H1 (cell line): ENCODE measurements around the gene OLR1. TPM values are rescaled to one million over a fixed set of nuclear protein-coding genes. Genes with fewer than 3 reads are reported as not detected.
A peak's percentile ranks its signal among the peaks of the same experiment; 100 is the strongest.

Experiments used
- CTCF ChIA-PET: fragments of 300-600 bp; sonication (Branson Sonifier 250); formaldehyde crosslinking; loops from one replicate; lab custom pipeline; 2021; ENCODE audit not compliant: partially characterized antibody; lab: Charles Lee
- POLR2A ChIA-PET: fragments of 300-600 bp; sonication (Branson Sonifier 250); formaldehyde crosslinking; loops from one replicate; lab custom pipeline; 2021; ENCODE audit warnings: inconsistent platforms; ENCODE audit not compliant: partially characterized antibody; lab: Charles Lee
- DNase-seq, 2 experiments: peaks; one replicate each; pipeline versions ENCODE4 v3.0.0 to v3.0.0-alpha.2; 2010 to 2022; ENCODE audit warnings: low spot score in 2 of 2, low read depth in 1 of 2, mixed read lengths in 1 of 2
- FAIRE-seq: peaks from 2 replicates; lab custom pipeline; 2011; peaks lifted over from hg19 to GRCh38; lab: Jason Lieb, UNC
- H2AFZ ChIP-seq: 2 replicates; pipeline ENCODE4 v1.8.1; 2012; ENCODE audit warnings: low read length, inconsistent platforms
- H2AK5ac ChIP-seq: 2 replicates; pipeline ENCODE4 v1.6.1; 2013; ENCODE audit warnings: low read depth, low read length
- H2BK120ac ChIP-seq: replicated peaks from 2 replicates; pipeline ENCODE3; 2013; ENCODE audit warnings: low read depth, low read length, inconsistent platforms
- H2BK12ac ChIP-seq: 2 replicates; pipeline ENCODE4 v1.6.1; 2013; ENCODE audit warnings: low read depth, low read length
- H2BK15ac ChIP-seq: 2 replicates; pipeline ENCODE4 v1.6.1; 2013; ENCODE audit warnings: low read length
- H2BK20ac ChIP-seq: 2 replicates; pipeline ENCODE4 v1.6.1; 2013; ENCODE audit warnings: low read length
- H2BK5ac ChIP-seq: 2 replicates; pipeline ENCODE4 v1.6.1; 2013; ENCODE audit warnings: low read depth, low read length
- H3K14ac ChIP-seq: 2 replicates; pipeline ENCODE4 v1.6.1; 2013; ENCODE audit warnings: inconsistent platforms; ENCODE audit not compliant: insufficient read length
- H3K18ac ChIP-seq: 2 replicates; pipeline ENCODE4 v1.6.1; 2013; ENCODE audit warnings: low read length; ENCODE audit errors: extremely low read depth
- H3K23ac ChIP-seq: 2 replicates; pipeline ENCODE4 v1.6.1; 2013; ENCODE audit warnings: inconsistent platforms; ENCODE audit not compliant: insufficient read length
- H3K23me2 ChIP-seq: 2 replicates; pipeline ENCODE4 v1.6.1; 2013; ENCODE audit warnings: low read depth, low read length
- H3K27ac ChIP-seq: 2 replicates; pipeline ENCODE4 v1.6.1; 2011; ENCODE audit warnings: low read depth, low read length, inconsistent platforms
- H3K27me3 ChIP-seq, 4 experiments: replicated peaks in 1 of 4; 1 replicate in 1 of 4; 2 replicates in 3 of 4; pipeline versions ENCODE4 v1.6.1 to v1.8.1; 2011 to 2013; ENCODE audit warnings: low read length in 3 of 4, mild to moderate bottlenecking in 3 of 4, inconsistent platforms in 2 of 4, mixed read lengths in 2 of 4, moderate library complexity in 1 of 4; ENCODE audit not compliant: control insufficient read depth in 3 of 4, insufficient read depth in 3 of 4; ENCODE audit errors: extremely low read depth in 1 of 4
- H3K36me3 ChIP-seq, 4 experiments: 2 replicates each; pipeline versions ENCODE4 v1.6.1 to v1.8.1; 2011 to 2013; ENCODE audit warnings: mild to moderate bottlenecking in 4 of 4, low read length in 3 of 4, moderate library complexity in 2 of 4, control low read depth in 1 of 4, inconsistent platforms in 1 of 4; ENCODE audit not compliant: insufficient read depth in 4 of 4, control insufficient read depth in 2 of 4
- H3K4ac ChIP-seq: replicated peaks from 2 replicates; pipeline ENCODE3; 2013; ENCODE audit warnings: low read length, low read depth, mixed read lengths, inconsistent platforms; ENCODE audit not compliant: insufficient read length
- H3K4me1 ChIP-seq, 4 experiments: replicated peaks in 1 of 4; 1 replicate in 1 of 4; 2 replicates in 3 of 4; pipeline versions ENCODE4 v1.6.1 to v1.8.1; 2011 to 2013; ENCODE audit warnings: low read length in 3 of 4, inconsistent platforms in 2 of 4, mixed read lengths in 1 of 4; ENCODE audit not compliant: insufficient read depth in 4 of 4, control insufficient read depth in 3 of 4
- H3K4me2 ChIP-seq, 2 experiments: 2 replicates each; pipeline versions ENCODE4 v1.6.1 to v1.8.1; 2011 to 2013; ENCODE audit warnings: low read depth in 2 of 2, low read length in 2 of 2, control low read depth in 1 of 2, inconsistent platforms in 1 of 2, mild to moderate bottlenecking in 1 of 2; ENCODE audit not compliant: insufficient read depth in 1 of 2
- H3K4me3 ChIP-seq, 4 experiments: fragments of 200-600, 300-600 bp in 1 of 4; sonication (generic), shearing (Covaris generic), sonication (Bioruptor Twin) in 1 of 4; 2 replicates each; pipeline versions ENCODE4 v1.5.1 to v1.8.1; 2011 to 2016; ENCODE audit warnings: low read length in 4 of 4, low read depth in 3 of 4, control low read depth in 2 of 4, inconsistent platforms in 2 of 4, mild to moderate bottlenecking in 2 of 4, mixed read lengths in 1 of 4, moderate library complexity in 1 of 4; ENCODE audit not compliant: insufficient read depth in 2 of 4; ENCODE audit errors: extremely low read depth in 1 of 4
- H3K56ac ChIP-seq: replicated peaks from 2 replicates; pipeline ENCODE3; 2013; ENCODE audit warnings: low read depth, mild to moderate bottlenecking, mixed read lengths, low read length, inconsistent platforms; ENCODE audit not compliant: insufficient read length
- H3K79me1 ChIP-seq: 2 replicates; pipeline ENCODE4 v1.6.1; 2013; ENCODE audit warnings: low read depth, low read length, control low read depth
- H3K79me2 ChIP-seq, 2 experiments: 2 replicates each; pipeline versions ENCODE4 v1.6.1 to v1.8.1; 2012 to 2013; ENCODE audit warnings: low read length in 2 of 2, mild to moderate bottlenecking in 2 of 2, inconsistent platforms in 1 of 2; ENCODE audit not compliant: insufficient read depth in 2 of 2, control insufficient read depth in 1 of 2
- H3K9ac ChIP-seq, 4 experiments: replicated peaks in 1 of 4; 1 replicate in 1 of 4; 2 replicates in 3 of 4; pipeline versions ENCODE4 v1.6.1 to v1.8.1; 2011 to 2013; ENCODE audit warnings: low read depth in 3 of 4, low read length in 3 of 4, control low read depth in 2 of 4, mild to moderate bottlenecking in 2 of 4, moderate library complexity in 2 of 4, inconsistent platforms in 1 of 4; ENCODE audit errors: extremely low read depth in 1 of 4
- H3K9me3 ChIP-seq, 2 experiments: 2 replicates each; pipeline versions ENCODE4 v1.6.1 to v1.8.1; 2012 to 2013; ENCODE audit warnings: mild to moderate bottlenecking in 2 of 2, moderate library complexity in 2 of 2, control low read depth in 1 of 2, inconsistent platforms in 1 of 2, low read depth in 1 of 2, low read length in 1 of 2, mixed read lengths in 1 of 2; ENCODE audit not compliant: insufficient read depth in 2 of 2
- H4K20me1 ChIP-seq, 2 experiments: replicated peaks in 1 of 2; 2 replicates each; pipeline versions ENCODE3 to v1.8.1; 2011 to 2013; ENCODE audit warnings: inconsistent platforms in 2 of 2, low read length in 2 of 2, mild to moderate bottlenecking in 1 of 2; ENCODE audit not compliant: insufficient read depth in 2 of 2, control insufficient read depth in 1 of 2
- H4K5ac ChIP-seq: 2 replicates; pipeline ENCODE4 v1.6.1; 2013; ENCODE audit warnings: low read length, low read depth, mixed read lengths, inconsistent platforms; ENCODE audit not compliant: insufficient read length
- H4K8ac ChIP-seq: 2 replicates; pipeline ENCODE4 v1.8.0; 2013; ENCODE audit warnings: mild to moderate bottlenecking, moderate library complexity, low read length, inconsistent platforms; ENCODE audit not compliant: insufficient read depth; ENCODE audit errors: extremely low read depth
- H4K91ac ChIP-seq: replicated peaks from 2 replicates; pipeline ENCODE3; 2013; ENCODE audit warnings: low read length, mixed read lengths, inconsistent platforms; ENCODE audit not compliant: insufficient read length
- BRCA1 ChIP-seq: IDR thresholded peaks from 2 replicates; pipeline ENCODE4 v1.6.1; 2012; ENCODE audit warnings: low read depth, low read length, improper control_type of control experiment
- CBX5 ChIP-seq: fragments of 300-800, 300-1000 bp; sonication (generic); IDR thresholded peaks from 2 replicates; pipeline ENCODE4 v1.7.1; 2016; ENCODE audit warnings: antibody characterized with exemption, low read length, low read depth
- CHD1 ChIP-seq: IDR thresholded peaks from 2 replicates; pipeline ENCODE4 v1.6.1; 2012; ENCODE audit warnings: low read depth, low read length, improper control_type of control experiment
- CREB1 ChIP-seq: IDR thresholded peaks from 2 replicates; pipeline ENCODE4 v1.6.1; 2012; ENCODE audit warnings: inconsistent platforms
- EP300 ChIP-seq, 2 experiments: IDR thresholded peaks; 1 replicate in 1 of 2; 2 replicates in 1 of 2; pipeline ENCODE4 v1.6.1; 2011 to 2012; ENCODE audit warnings: low read depth in 2 of 2, low read length in 2 of 2, mild to moderate bottlenecking in 2 of 2, borderline replicate concordance in 1 of 2, inconsistent platforms in 1 of 2, moderate library complexity in 1 of 2
- EZH2 ChIP-seq: fragments of 200-600 bp; sonication (generic); IDR thresholded peaks from 2 replicates; pipeline ENCODE4 v1.7.1; 2012; ENCODE audit warnings: low read depth, mild to moderate bottlenecking, moderate library complexity, low read length, inconsistent platforms; ENCODE audit not compliant: severe bottlenecking
- HDAC2 ChIP-seq, 2 experiments: fragments of 300-600 bp in 1 of 2; sonication (generic) in 1 of 2; IDR thresholded peaks; 2 replicates each; pipeline ENCODE4 v1.6.1; 2011 to 2012; ENCODE audit warnings: low read depth in 2 of 2, low read length in 2 of 2, mild to moderate bottlenecking in 2 of 2, moderate library complexity in 2 of 2, borderline replicate concordance in 1 of 2, inconsistent platforms in 1 of 2
- JUN ChIP-seq: IDR thresholded peaks from 2 replicates; pipeline ENCODE4 v1.6.1; 2011; ENCODE audit warnings: low read depth, mild to moderate bottlenecking, improper control_type of control experiment, low read length
- POLR2A ChIP-seq, 2 experiments: IDR thresholded peaks; 1 replicate in 1 of 2; 2 replicates in 1 of 2; pipeline ENCODE4 v1.6.1; 2011; ENCODE audit warnings: low read depth in 2 of 2, low read length in 2 of 2, mild to moderate bottlenecking in 2 of 2; ENCODE audit errors: control extremely low read depth in 1 of 2
- SAP30 ChIP-seq: fragments of 300-600 bp; sonication (generic); IDR thresholded peaks from 2 replicates; pipeline ENCODE4 v1.7.1; 2012; ENCODE audit warnings: low read length, moderate library complexity, mild to moderate bottlenecking, inconsistent platforms; ENCODE audit not compliant: insufficient read depth, insufficient replicate concordance
- SIN3A ChIP-seq, 2 experiments: IDR thresholded peaks in 1 of 2; conservative IDR thresholded peaks in 1 of 2; 2 replicates each; pipeline ENCODE4 v1.6.1; 2011 to 2012; ENCODE audit warnings: low read length in 2 of 2, improper control_type of control experiment in 1 of 2, low read depth in 1 of 2, mild to moderate bottlenecking in 1 of 2
- SRF ChIP-seq: IDR thresholded peaks from 2 replicates; pipeline ENCODE4 v1.6.1; 2011; ENCODE audit warnings: mild to moderate bottlenecking, low read depth, low read length, moderate library complexity
- SUZ12 ChIP-seq: fragments of 200-600 bp; sonication (generic); IDR thresholded peaks from 2 replicates; pipeline ENCODE4 v1.6.1; 2012; ENCODE audit warnings: mild to moderate bottlenecking, inconsistent platforms, low read length, moderate library complexity, mixed read lengths
- WGBS, 2 experiments: shearing (Covaris generic) in 1 of 2; methylation state at CpG; one replicate each; pipeline versions ENCODE4 v1.1.6 to v1.1.7; 2013 to 2015; ENCODE audit warnings: low lambda C conversion rate in 2 of 2, mixed read lengths in 2 of 2, inconsistent platforms in 1 of 2, low coverage in 1 of 2, missing lambda C conversion rate in 1 of 2; ENCODE audit not compliant: insufficient replicate concordance in 2 of 2, insufficient coverage in 1 of 2, insufficient read length in 1 of 2; ENCODE audit errors: extremely low coverage in 1 of 2, missing lambda C conversion rate in 1 of 2; 5-methylcytosine and 5-hydroxymethylcytosine counted together
- polyA plus RNA-seq, 7 experiments: library from polyadenylated mRNA; depleted of rRNA in 3 of 7; stranded (reverse) in 5 of 7; unstranded in 2 of 7; fragments of >200 nt in 5 of 7; fragments of 200-250 nt in 2 of 7; gene quantifications; 1 replicate in 5 of 7; 2 replicates in 1 of 7; 4 replicates in 1 of 7; pipeline versions ENCODE4 v1.2.1 to v1.2.3, GENCODE V29; 2011 to 2013; ENCODE audit warnings: missing spikeins in 2 of 7, mixed read lengths in 2 of 7
- total RNA-seq: library from RNA; stranded (reverse); fragmentation: NEBNext Ultra II Directional; extraction: Animal tissue kit (Norgen Biotek cat#: 25700); gene quantifications from 2 replicates; pipeline ENCODE4 v1.2.1, GENCODE V29; 2021

OLR1 gene
- total and polyA plus RNA-seq, 2 of the 8 experiments (the other 6 are each of a cell fraction or from before 2014, with no cell fraction given): not detected

DNA sequence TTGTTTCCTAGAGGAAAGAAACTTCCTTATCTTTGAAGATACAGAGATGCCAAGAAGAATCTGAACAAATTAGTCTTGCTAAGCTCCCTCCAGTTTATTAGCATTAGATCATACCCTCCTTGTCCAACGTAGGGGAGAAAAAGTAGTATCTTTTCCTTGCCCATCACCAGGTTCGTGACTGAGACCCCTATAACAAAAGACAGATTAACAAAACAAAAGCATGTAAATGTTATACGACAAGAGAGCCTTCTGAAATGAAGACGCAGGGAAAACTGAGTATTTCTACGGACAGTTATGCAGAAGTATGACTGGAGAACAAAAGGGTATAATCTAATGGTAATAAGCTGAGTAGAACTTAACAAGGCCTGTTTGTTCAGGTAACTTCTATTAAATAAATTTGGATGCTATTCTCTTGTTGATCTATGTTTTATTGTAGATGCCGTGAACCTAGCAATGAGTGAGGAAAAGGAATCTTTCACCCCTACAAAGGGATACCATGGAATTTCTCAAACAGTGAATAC is 39.0 kb downstream of the OLR1 start:
- Histone ChIP-seq H3K4me1 (peaks cover 0 to 11% (median 7%) of the 10 kb centered on the region in 4 experiments; a peak in 4 of 7 replicates), H3K23me2 (no peaks in the 10 kb centered on the region), H4K91ac (no peak overlapping the region), H2BK15ac (no peak overlapping the region), H3K23ac (no peak overlapping the region), H3K79me1 (no peaks in the 10 kb centered on the region), H2AFZ (no peak overlapping the region), H4K20me1 (no peaks in the 10 kb centered on the region), H3K9me3 (no peaks in the 10 kb centered on the region), H3K27me3 (no peaks in the 10 kb centered on the region), H2BK20ac (no peak overlapping the region), H3K18ac (no peak overlapping the region), H3K9ac (no peak overlapping the region; a peak in 1 of 7 replicates), H3K4me3 (no peak overlapping the region; a peak in 1 of 8 replicates), H3K56ac (no peak overlapping the region), H3K36me3 (no peaks in the 10 kb centered on the region), H2BK5ac (0 out of 2 replicates have a peak overlapping the region, but pooled peaks have one; percentile 35), H3K27ac (no peak overlapping the region), H3K79me2 (no peaks in the 10 kb centered on the region), H4K5ac (no peak overlapping the region), H2AK5ac (no peak overlapping the region), H3K4ac (no peak overlapping the region), H3K14ac (no peak overlapping the region), H4K8ac (no peak overlapping the region), H3K4me2 (peak overlapping the region; percentile 6 to 10; a peak in 2 of 4 replicates), H2BK120ac (peak overlapping the region; percentile 91), H2BK12ac (no peak overlapping the region)
- FAIRE-seq (no peak), DNase-seq (no peak)
- POLR2A ChIA-PET: no interaction called here
- WGBS, 2 experiments: 31% methylated on average over 6 of the region's 6 CpGs; no CpG with 5 or more reads in 1 of the 2 experiments
- CTCF ChIA-PET: interaction anchor here (0.7 to 1.9 kb wide), 5 partner anchors 32 to 193 kb away, joined by 3 to 7 read pairs (median 4); partner anchors contain the start of gene CLEC12B
- TF ChIP-seq SIN3A (conservative IDR thresholded peaks at IDR 0.05 in 1 of 2, IDR thresholded peaks at IDR 0.05 in 1 of 2; ENCODE audit: low read depth in 1 of 2, low read length in 2 of 2): no peak
- TF ChIP-seq CHD1: no peak
- no peak for TF ChIP-seq CBX5
- no peak for TF ChIP-seq HDAC2 (IDR thresholded peaks at IDR 0.05; ENCODE audit: borderline replicate concordance in 1 of 2, low read depth in 2 of 2, low read length in 2 of 2)
- no peak for TF ChIP-seq CREB1
- TF ChIP-seq SAP30: no peak
- TF ChIP-seq POLR2A (IDR thresholded peaks at IDR 0.05; ENCODE audit: control extremely low read depth in 1 of 2, low read depth in 2 of 2, low read length in 2 of 2): no peak
- TF ChIP-seq SRF: no peak
- TF ChIP-seq EZH2: no peak
- no peak for TF ChIP-seq EP300 (IDR thresholded peaks at IDR 0.05; ENCODE audit: borderline replicate concordance in 1 of 2, low read depth in 2 of 2, low read length in 2 of 2)
- no peak for TF ChIP-seq SUZ12
- no peak for TF ChIP-seq JUN
- TF ChIP-seq BRCA1: no peak
